ENCODE data around the gene CRYBG1.
A peak's percentile ranks its signal among the peaks of the same experiment; 100 is the strongest.
"Not testable (repeated sequence)": the region's sequence is repeated elsewhere in the genome, so short reads cannot be mapped to it uniquely, and the experiment has no call there.

CRYBG1 gene

GRCh38 chr6:106551155-106551554 lies 190.6 kb downstream of the CRYBG1 start:
- Histone ChIP-seq H3K4me1 (no peaks in the 10 kb centered on the region), H3K4me3 (ENCODE audit: low read depth, low read length) (no peak overlapping the region), H3K36me3 (no peaks in the 10 kb centered on the region), H3K27me3 (no peaks in the 10 kb centered on the region), H3K9me3 (no peaks in the 10 kb centered on the region)
- TF ChIP-seq CTCF (IDR thresholded peaks at IDR 0.05; ENCODE audit: low read depth, low read length): no peak
- no peak for DNase-seq

GRCh38 chr6:106553440-106553839 lies 192.9 kb downstream of the CRYBG1 start:
- no peaks in the 10 kb centered on the region for H3K4me1 ChIP-seq
- no peak overlapping the region for H3K4me3 ChIP-seq (ENCODE audit: low read depth, low read length)
- H3K27me3 ChIP-seq: no peaks in the 10 kb centered on the region
- DNase-seq: no peak
- H3K9me3 ChIP-seq: no peaks in the 10 kb centered on the region
- TF ChIP-seq CTCF (IDR thresholded peaks at IDR 0.05; ENCODE audit: low read depth, low read length): no peak
- H3K36me3 ChIP-seq: no peaks in the 10 kb centered on the region

GRCh38 chr6:106555767-106556166 lies 195.2 kb downstream of the CRYBG1 start:
- no peaks in the 10 kb centered on the region for H3K36me3 ChIP-seq
- no peak overlapping the region for H3K4me3 ChIP-seq (ENCODE audit: low read depth, low read length)
- H3K9me3 ChIP-seq: no peaks in the 10 kb centered on the region
- no peaks in the 10 kb centered on the region for H3K27me3 ChIP-seq
- DNase-seq: no peak
- no peak for TF ChIP-seq CTCF (IDR thresholded peaks at IDR 0.05; ENCODE audit: low read depth, low read length)
- no peaks in the 10 kb centered on the region for H3K4me1 ChIP-seq

- DNase-seq: no peak
- no peaks in the 10 kb centered on the region for H3K4me1 ChIP-seq
- H3K9me3 ChIP-seq: no peaks in the 10 kb centered on the region
- TF ChIP-seq CTCF (IDR thresholded peaks at IDR 0.05; ENCODE audit: low read depth, low read length): 0 out of 2 replicates have a peak, but pooled peaks have one; percentile 21
- H3K27me3 ChIP-seq: no peaks in the 10 kb centered on the region
- no peak overlapping the region for H3K4me3 ChIP-seq (ENCODE audit: low read depth, low read length)
- H3K36me3 ChIP-seq: no peaks in the 10 kb centered on the region
Measured at GRCh38 chr6:106556368-106556960, 195.9 kb downstream of the CRYBG1 start.

GRCh38 chr6:106557837-106558236 lies 197.3 kb downstream of the CRYBG1 start:
- no peak for DNase-seq
- Histone ChIP-seq H3K4me1 (no peaks in the 10 kb centered on the region), H3K9me3 (no peaks in the 10 kb centered on the region), H3K27me3 (no peaks in the 10 kb centered on the region), H3K4me3 (ENCODE audit: low read depth, low read length) (no peak overlapping the region), H3K36me3 (no peaks in the 10 kb centered on the region)
- no peak for TF ChIP-seq CTCF (IDR thresholded peaks at IDR 0.05; ENCODE audit: low read depth, low read length)

DNA sequence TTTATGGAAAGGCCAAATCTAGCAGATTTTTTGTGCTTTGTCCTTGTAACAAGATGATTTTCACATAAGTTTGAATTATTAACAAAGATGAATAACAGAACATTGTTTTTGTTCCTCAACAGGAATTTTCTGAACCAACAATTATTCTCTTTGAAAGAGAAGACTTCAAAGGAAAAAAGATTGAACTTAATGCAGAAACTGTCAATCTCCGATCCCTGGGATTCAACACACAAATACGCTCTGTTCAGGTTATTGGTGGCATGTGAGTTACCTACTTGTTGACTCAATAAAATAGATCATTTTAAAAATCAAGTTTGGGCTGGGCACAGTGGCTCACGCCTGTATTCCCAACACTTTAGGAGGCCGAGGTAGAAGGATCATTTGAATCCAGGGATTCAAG lies 197.8 kb downstream of the CRYBG1 start:
- TF ChIP-seq CTCF (IDR thresholded peaks at IDR 0.05; ENCODE audit: low read depth, low read length): no peak
- DNase-seq: no peak

GRCh38 chr6:106559659-106560058 lies 199.1 kb downstream of the CRYBG1 start:
- not testable (repeated sequence) for H3K4me3 ChIP-seq (ENCODE audit: low read depth, low read length); H3K36me3 ChIP-seq; DNase-seq; H3K4me1 ChIP-seq; H3K27me3 ChIP-seq; H3K9me3 ChIP-seq

More for the DNA sequence above, 197.8 kb downstream of the CRYBG1 start:
- H3K36me3 ChIP-seq: no peaks in the 10 kb centered on the region
- no peaks in the 10 kb centered on the region for H3K4me1 ChIP-seq
- no peaks in the 10 kb centered on the region for H3K27me3 ChIP-seq
- no peaks in the 10 kb centered on the region for H3K9me3 ChIP-seq
- H3K4me3 ChIP-seq (ENCODE audit: low read depth, low read length): no peak overlapping the region
